Measurements from ENCODE around the gene CEP95.

The CEP95 gene

DNA sequence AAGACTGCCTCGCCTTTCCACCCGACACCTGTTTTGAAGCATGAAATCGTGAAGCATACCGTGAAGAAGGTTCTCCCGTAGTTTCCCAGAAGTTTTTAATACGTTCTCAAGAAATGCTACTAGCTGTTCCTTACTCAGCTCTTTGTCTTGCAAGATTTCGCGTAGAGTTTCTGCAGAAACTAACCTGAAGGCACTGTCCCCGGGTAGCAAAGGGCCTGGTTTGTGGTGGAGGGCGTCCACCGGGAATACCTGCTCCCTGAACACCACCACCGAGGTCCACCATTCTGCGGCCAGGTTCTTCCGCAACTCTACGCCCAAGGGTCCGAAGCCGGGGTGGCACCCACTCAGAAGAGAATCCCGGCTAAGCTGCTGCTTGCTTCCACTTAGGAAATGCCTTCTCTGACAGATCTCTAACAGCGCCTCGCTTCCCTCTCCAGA lies 10.4 kb upstream of the CEP95 start:
- no peak for DNase-seq

DNA sequence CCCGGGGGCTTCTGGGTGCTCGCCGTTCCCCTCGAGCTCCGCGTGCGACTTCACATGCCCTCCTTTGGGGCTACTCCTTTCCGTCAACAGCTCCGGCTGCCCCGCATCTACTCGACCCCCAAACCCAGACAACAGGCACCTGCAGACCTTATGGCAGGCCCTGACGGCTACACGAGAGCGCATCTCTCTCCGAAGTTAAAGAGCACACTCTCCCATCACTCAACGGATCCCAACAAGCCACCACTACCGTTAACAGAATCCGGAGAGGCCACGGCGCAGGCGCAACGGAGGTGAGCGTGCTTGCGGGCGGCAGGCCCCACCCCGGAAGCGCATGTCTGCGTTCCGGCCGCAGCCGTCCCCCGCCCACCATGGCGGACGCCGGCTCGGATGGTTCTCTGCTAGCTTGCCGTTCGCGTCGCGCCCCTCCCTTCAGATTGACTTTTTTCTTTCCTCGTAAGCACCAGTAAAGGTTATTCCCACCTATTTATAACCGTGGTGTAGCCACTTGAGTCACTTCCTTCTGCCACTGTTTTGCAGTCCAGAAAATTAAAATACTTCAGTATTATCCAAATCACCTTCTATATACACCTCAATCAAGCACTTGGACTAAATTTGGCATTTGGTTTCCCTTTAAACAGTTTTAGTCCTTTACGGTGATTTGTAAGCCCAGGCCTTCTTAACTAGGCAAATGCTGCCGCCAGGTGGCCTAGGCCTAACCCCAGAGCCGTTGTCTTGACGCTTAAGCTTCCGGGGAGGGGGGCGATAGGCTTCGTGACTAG lies 9.8 kb upstream of the CEP95 start, which contains the start of gene POLG2:
POLG2 (minus strand) TSS at position 269 of the 779 bp plus-strand sequence; CDS start at position 183, 86 bp downstream.
- peak; percentile 96 for DNase-seq

GRCh38 chr17:64497565-64498035 lies 9.2 kb upstream of the CEP95 start:
- no peak for DNase-seq

DNA sequence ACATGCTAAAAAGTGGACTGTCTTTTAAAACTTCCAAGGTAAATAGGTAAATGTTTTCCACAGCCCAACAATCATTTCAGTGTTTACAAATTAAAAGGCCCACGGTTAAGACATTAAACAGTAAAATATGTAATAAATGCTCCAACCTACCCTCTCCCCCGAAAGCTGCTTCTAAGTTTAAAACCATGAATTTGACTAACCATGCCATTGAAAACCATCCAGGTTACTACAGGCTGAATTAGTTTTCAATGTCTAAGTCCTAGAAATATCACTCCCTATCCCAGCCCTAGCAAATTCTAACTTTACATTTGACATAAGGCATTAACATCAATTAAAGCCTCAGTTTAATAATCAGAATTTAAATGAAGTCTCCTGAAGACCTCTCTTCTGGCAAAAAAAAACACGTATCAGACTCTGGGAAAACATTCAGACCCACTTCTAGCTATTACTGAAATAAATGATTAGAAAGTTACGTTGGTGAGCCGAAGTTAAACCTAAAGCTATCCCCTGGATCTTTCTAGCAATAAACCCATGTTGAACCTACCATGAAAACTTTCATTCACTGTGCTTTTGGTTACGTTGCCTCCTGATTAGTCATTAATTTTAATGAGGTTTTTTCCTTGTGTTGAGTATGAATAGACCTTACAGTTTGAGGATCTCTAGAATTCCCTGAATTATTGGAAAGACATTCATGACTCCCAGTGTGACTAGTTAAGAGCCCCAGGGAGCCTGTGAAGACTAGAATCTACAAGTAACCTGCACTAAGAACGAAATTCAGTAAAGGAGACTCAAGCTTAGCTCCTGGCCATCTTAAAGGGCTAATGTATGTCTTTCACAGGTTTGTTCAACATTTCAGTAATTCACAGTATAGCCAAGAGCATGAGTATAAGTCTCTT lies 8.2 kb upstream of the CEP95 start:
- peak; percentile 27 for DNase-seq

GRCh38 chr17:64499805-64500486 lies 6.8 kb upstream of the CEP95 start:
- peak; percentile 27 for DNase-seq

DNA sequence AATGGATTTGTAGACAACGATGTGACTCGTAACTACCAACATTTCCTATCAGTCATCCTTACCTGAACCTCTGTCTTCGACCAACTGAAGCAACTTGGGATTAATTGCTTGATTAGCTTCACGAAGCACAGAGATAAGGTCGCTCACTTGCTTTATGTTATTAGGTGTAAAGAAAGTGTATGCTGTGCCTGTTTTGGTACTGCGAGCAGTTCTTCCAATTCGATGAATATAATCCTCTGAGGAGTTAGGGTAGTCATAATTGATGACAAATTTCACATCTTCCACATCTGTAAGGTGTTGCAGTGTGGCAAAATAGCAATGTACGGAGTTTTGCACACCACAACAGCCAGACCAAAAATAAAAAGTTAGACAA lies 6.3 kb upstream of the CEP95 start:
- peak; percentile 12 for DNase-seq

GRCh38 chr17:64500862-64501765 lies 5.7 kb upstream of the CEP95 start:
- peak; percentile 27 for DNase-seq

GRCh38 chr17:64502021-64502420 lies 4.8 kb upstream of the CEP95 start:
- peak; percentile 17 for DNase-seq

DNA sequence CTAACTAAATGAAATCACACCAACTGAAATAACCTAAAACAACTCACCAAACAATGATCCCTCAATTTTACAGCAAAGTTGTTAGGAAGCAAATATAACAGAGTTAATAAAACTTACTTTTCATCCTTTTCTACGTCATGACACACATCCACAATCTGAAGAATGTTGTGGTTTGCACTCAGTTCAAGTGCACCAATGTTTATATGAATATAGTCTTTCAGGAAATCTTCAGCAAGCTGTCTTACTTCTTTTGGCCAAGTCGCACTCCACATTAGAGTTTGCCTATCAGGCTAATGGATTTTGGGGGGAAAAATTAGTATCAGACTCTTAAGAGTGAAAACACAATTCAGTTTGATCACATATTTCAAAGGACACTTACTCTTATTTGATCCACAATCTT lies 4.0 kb upstream of the CEP95 start:
- no peak for DNase-seq

DNA sequence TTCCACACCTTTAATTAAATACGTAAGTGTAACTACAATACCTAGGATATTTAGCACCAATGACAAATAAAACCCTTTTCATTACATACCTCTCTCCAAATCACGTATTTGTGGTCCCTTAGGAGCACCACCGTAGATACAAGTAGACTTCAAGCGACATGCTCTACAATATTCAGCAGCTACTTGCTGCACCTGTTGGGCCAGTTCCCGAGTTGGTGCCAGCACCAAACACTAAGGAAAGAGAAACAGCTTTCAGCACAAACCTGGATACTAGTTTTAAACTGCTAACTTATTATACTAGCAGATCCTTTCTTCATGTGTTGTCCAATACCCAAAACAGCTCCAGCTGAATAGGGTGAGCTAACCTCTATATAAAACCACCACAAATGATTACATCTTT lies 3.4 kb upstream of the CEP95 start:
- peak; percentile 13 for DNase-seq

GRCh38 chr17:64503821-64504768 lies 2.7 kb upstream of the CEP95 start:
- DNase-seq, result peak; percentile 26

DNA sequence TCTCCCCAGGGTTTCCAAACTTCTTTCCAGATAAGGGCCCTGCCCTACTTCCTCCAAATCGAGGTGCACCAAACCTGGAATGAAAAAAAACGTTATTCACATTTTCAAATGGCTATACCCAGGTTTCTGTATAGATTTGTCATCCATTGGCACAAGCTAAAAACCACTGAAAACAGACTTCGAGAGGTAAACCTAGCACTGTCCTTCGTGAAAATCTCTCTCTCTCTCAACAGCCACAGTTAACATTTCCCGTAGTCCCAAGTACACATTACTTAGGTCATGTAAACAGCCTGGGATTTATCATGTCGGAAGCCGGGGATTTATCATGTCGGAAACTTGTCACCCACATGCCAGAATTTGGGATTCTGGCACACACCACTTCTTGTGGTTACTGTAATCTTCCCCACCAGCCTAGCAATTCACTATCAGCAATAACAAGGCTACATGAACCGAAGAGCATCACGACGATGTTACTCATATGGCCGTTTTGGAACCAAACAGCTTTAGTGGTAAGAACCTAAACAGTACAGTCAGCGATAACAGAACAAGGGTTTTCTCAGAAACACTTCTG lies 1.9 kb upstream of the CEP95 start:
- no peak for DNase-seq

GRCh38 chr17:64505340-64506200 lies 1.2 kb upstream of the CEP95 start:
- peak; percentile 92 for DNase-seq

- peak; percentile 97 for DNase-seq
Observed at GRCh38 chr17:64506201-64506575, 589 bp upstream of the CEP95 start, which contains the start of gene DDX5. TSS of gene DDX5 (minus strand) at chr17:64506289. CDS start at chr17:64506119, 170 bp downstream.

GRCh38 chr17:64507413-64507782 lies 621 bp downstream of the CEP95 start:
- DNase-seq, result peak; percentile 81

DNA sequence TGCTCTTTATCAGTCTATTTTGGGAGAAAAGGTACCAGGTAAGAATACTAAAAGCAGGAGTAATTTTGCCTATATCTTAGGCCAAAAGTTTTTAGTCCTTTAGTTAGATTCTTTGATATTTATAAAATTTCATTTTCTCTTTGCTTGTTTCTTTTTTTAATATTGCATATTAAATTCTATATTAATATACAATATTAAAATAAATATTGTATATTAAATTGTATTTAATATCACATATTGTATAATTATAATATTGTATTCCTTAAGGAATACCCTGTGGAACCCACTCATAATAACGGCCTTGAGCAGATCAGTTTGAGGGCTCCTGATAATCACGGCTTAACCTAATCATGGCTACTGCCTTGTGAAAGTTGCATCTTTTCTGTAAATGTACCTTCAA lies 1.9 kb downstream of the CEP95 start:
- DNase-seq, result no peak

- DNase-seq, result no peak
Observed at GRCh38 chr17:64509179-64509578, 2.4 kb downstream of the CEP95 start.

DNA sequence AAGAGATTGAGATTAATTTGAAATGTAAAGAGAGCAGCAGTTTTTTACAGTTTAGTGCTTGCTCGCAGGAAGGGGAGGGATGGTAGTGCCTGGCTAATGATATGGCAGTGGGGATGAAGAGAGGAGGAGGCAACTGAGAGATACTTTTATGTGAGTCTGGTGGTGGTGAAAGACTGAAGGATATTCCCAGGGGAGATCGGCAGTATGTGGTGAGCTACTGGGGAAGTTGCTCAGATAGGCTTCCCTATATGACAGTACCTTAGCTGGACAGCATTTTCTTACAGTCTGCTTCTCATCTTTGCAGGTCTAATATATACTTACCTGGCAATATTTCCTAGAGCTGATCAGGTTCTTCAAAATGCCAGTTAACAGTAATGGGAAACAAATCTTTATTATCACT lies 8.6 kb downstream of the CEP95 start:
- no peak for DNase-seq

- DNase-seq, result no peak
Observed at GRCh38 chr17:64515829-64516228, 9.1 kb downstream of the CEP95 start.
